Common myeloid progenitor, CD34-positive (primary cell): ENCODE results near the gene CX3CL1. TPM values are rescaled to one million over a fixed set of nuclear protein-coding genes. Genes with fewer than 3 reads are reported as not detected.

Experiments
- CTCF ChIA-PET: fragments of 350-600 bp; sonication (Branson Sonifier 250); formaldehyde crosslinking; loops from one replicate; lab custom pipeline; 2021; ENCODE audit warnings: antibody characterized with exemption; lab: Charles Lee
- POLR2A ChIA-PET: fragments of 350-600 bp; sonication (Branson Sonifier 250); formaldehyde crosslinking; loops from one replicate; lab custom pipeline; 2021; ENCODE audit warnings: antibody characterized with exemption; lab: Charles Lee
- DNase-seq, 3 donors: peaks; one replicate each; pipeline versions ENCODE4 v3.0.0 to v3.0.0-alpha.2; 2013
- H3K27ac ChIP-seq, 2 experiments: 1 replicate in 1 of 2; 2 replicates in 1 of 2; pipeline ENCODE4 v1.7.0; 2013; ENCODE audit warnings: inconsistent platforms in 2 of 2, low read length in 2 of 2, mild to moderate bottlenecking in 2 of 2, low read depth in 1 of 2, moderate library complexity in 1 of 2; ENCODE audit not compliant: severe bottlenecking in 2 of 2, insufficient read depth in 1 of 2, poor library complexity in 1 of 2
- H3K27me3 ChIP-seq, 5 experiments: replicated peaks in 2 of 5; 1 replicate in 3 of 5; 2 replicates in 2 of 5; pipeline versions ENCODE4 v1.6.1 to v1.7.0; 2013; ENCODE audit warnings: low read length in 4 of 5, mild to moderate bottlenecking in 2 of 5, moderate library complexity in 2 of 5, inconsistent platforms in 1 of 5; ENCODE audit not compliant: insufficient read depth in 5 of 5, control insufficient read depth in 4 of 5
- H3K36me3 ChIP-seq, 4 experiments: 1 replicate in 2 of 4; 2 replicates in 2 of 4; pipeline versions ENCODE4 v1.6.1 to v1.7.0; 2013; ENCODE audit warnings: low read length in 3 of 4, control low read depth in 1 of 4, mild to moderate bottlenecking in 1 of 4; ENCODE audit not compliant: control insufficient read depth in 4 of 4, insufficient read depth in 4 of 4
- H3K4me1 ChIP-seq, 4 experiments: 1 replicate in 3 of 4; 2 replicates in 1 of 4; pipeline versions ENCODE4 v1.6.1 to v1.7.1; 2013; ENCODE audit warnings: low read length in 3 of 4, mild to moderate bottlenecking in 3 of 4, control low read depth in 1 of 4, inconsistent platforms in 1 of 4, moderate library complexity in 1 of 4; ENCODE audit not compliant: control insufficient read depth in 4 of 4, insufficient read depth in 4 of 4; ENCODE audit errors: control extremely low read depth in 1 of 4
- H3K4me3 ChIP-seq, 7 experiments: 1 replicate in 4 of 7; 2 replicates in 3 of 7; pipeline versions ENCODE4 v1.5.1 to v1.7.0; 2013; ENCODE audit warnings: mild to moderate bottlenecking in 7 of 7, low read length in 6 of 7, moderate library complexity in 6 of 7, inconsistent platforms in 2 of 7, low read depth in 2 of 7, control low read depth in 1 of 7; ENCODE audit not compliant: insufficient read depth in 4 of 7, control insufficient read depth in 1 of 7; ENCODE audit errors: extremely low read depth in 1 of 7
- H3K9me3 ChIP-seq, 5 experiments: 1 replicate in 4 of 5; 2 replicates in 1 of 5; pipeline versions ENCODE4 v1.6.1 to v1.7.1; 2013; ENCODE audit warnings: low read length in 4 of 5, mild to moderate bottlenecking in 2 of 5, inconsistent platforms in 1 of 5, low read depth in 1 of 5, moderate library complexity in 1 of 5; ENCODE audit not compliant: control insufficient read depth in 4 of 5, insufficient read depth in 2 of 5; ENCODE audit errors: control extremely low read depth in 1 of 5
- WGBS: methylation state at CpG from one replicate; pipeline ENCODE4 v1.1.5; 2013; ENCODE audit not compliant: insufficient coverage; 5-methylcytosine and 5-hydroxymethylcytosine counted together
- polyA plus RNA-seq: library from polyadenylated mRNA; unstranded; fragments of 120-200 nt; gene quantifications from one replicate; pipeline ENCODE4 v1.2.1, GENCODE V29; 2013

CX3CL1 gene
- not detected for polyA plus RNA-seq

- POLR2A ChIA-PET = no interaction called here
- Histone ChIP-seq H3K4me1 (no peaks in the 10 kb centered on the region), H3K36me3 (no peaks in the 10 kb centered on the region), H3K9me3 (no peaks in the 10 kb centered on the region), H3K27me3 (peaks cover 0 to 6% (median 2%) of the 10 kb centered on the region in 5 experiments), H3K27ac (no peak within 1 kb of the TSS), H3K4me3 (no peak within 1 kb of the TSS)
- WGBS = 87% methylated on average over 20 of the region's 23 CpGs
- CTCF ChIA-PET = no interaction called here
- DNase-seq = no peak
Measured at GRCh38 chr16:57372372-57373116, at the start of gene CX3CL1. Gene CX3CL1 (plus strand): TSS chr16:57372490. CDS start chr16:57372569, 79 bp downstream.

GRCh38 chr16:57324749-57325148 lies 47.5 kb upstream of the CX3CL1 start:
- no peaks in the 10 kb centered on the region for H3K27me3 ChIP-seq
- no CpG with 5 or more reads among the region's 2 CpGs for WGBS

GRCh38 chr16:57325458-57325857 lies 46.8 kb upstream of the CX3CL1 start:
- H3K27ac ChIP-seq = no peak overlapping the region
- no CpG with 5 or more reads among the region's 1 CpG for WGBS
- H3K36me3 ChIP-seq = no peaks in the 10 kb centered on the region
- peaks cover 0 to 6% (median 2%) of the 10 kb centered on the region in 5 experiments for H3K9me3 ChIP-seq
- H3K4me3 ChIP-seq = no peak overlapping the region
- ChIA-PET CTCF (no interaction called here), POLR2A (no interaction called here)
- DNase-seq = no peak
- no peaks in the 10 kb centered on the region for H3K27me3 ChIP-seq
- no peaks in the 10 kb centered on the region for H3K4me1 ChIP-seq

More at GRCh38 chr16:57324749-57325148, 47.5 kb upstream of the CX3CL1 start:
- CTCF ChIA-PET = no interaction called here
- POLR2A ChIA-PET = no interaction called here
- no peaks in the 10 kb centered on the region for H3K36me3 ChIP-seq
- H3K4me3 ChIP-seq = no peak overlapping the region
- no peaks in the 10 kb centered on the region for H3K4me1 ChIP-seq
- H3K9me3 ChIP-seq = peaks cover 0 to 6% (median 2%) of the 10 kb centered on the region in 5 experiments
- DNase-seq = no peak
- H3K27ac ChIP-seq = no peak overlapping the region

- CTCF ChIA-PET = interaction anchor here (1.5 kb wide), 1 partner anchor 9 kb away, joined by 5 read pairs; no protein-coding TSS in a partner anchor
Measured at GRCh38 chr16:57329718-57330327, 42.5 kb upstream of the CX3CL1 start.

DNA sequence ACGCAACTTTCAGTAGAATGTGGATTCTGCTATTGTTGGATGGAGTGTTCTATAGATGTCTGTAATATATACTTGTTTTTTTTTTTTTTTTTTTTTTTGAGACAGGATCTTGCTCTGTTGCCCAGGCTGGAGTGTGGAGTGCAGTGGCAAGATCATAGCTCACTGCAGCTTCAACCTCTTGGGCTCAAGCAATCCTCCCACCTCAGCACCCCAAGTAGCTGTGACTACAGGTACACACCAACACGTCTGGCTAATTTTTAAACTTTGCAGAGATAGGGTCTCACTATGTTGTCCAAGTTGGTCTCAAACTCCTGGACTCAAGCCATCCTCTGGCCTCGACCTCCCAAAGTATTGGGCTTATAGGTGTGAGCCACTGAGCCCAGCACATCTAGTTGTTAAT lies 40.9 kb upstream of the CX3CL1 start:
- no peak overlapping the region for H3K27ac ChIP-seq
- WGBS = 90% methylated on average over 2 of the region's 3 CpGs
- CTCF ChIA-PET = interaction anchor here (1.4 kb wide), 1 partner anchor 12 kb away, joined by 3 read pairs; no protein-coding TSS in a partner anchor

More at GRCh38 chr16:57329718-57330327, 42.5 kb upstream of the CX3CL1 start:
- POLR2A ChIA-PET = no interaction called here
- H3K27me3 ChIP-seq = no peaks in the 10 kb centered on the region
- 100% methylated on average over 2 of the region's 8 CpGs for WGBS
- no peaks in the 10 kb centered on the region for H3K36me3 ChIP-seq
- H3K27ac ChIP-seq = no peak overlapping the region
- H3K4me1 ChIP-seq = no peaks in the 10 kb centered on the region
- DNase-seq = no peak
- H3K9me3 ChIP-seq = peaks cover 0 to 11% (median 4%) of the 10 kb centered on the region in 5 experiments
- no peak overlapping the region for H3K4me3 ChIP-seq

DNA sequence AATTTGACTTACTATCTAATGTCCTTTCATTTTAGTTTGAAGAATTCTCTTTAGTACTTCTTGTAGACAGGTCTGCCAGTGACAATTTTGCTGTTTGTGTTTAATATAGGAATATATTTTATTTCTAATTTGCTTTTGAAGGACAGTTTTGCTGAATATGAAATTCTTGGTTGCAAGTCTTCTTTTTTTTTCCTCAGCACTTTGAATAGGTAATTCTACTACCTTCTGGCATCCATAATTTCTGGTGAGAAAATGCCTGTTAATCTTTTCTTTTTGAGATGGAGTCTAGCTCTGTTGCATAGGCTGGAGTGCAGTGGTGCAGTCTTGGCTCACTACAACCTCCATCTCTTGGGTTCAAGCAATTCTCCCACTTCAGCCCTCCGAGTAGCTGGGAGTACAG lies 38.9 kb upstream of the CX3CL1 start:
- Histone ChIP-seq H3K4me1 (no peaks in the 10 kb centered on the region), H3K4me3 (no peak overlapping the region), H3K9me3 (peaks cover 0 to 5% (median 0%) of the 10 kb centered on the region in 5 experiments), H3K27me3 (no peaks in the 10 kb centered on the region), H3K27ac (no peak overlapping the region), H3K36me3 (no peaks in the 10 kb centered on the region)
- POLR2A ChIA-PET = no interaction called here
- CTCF ChIA-PET = interaction anchor here (0.8 kb wide), 1 partner anchor 30 kb away, joined by 3 read pairs; no protein-coding TSS in a partner anchor
- WGBS = no CpG with 5 or more reads among the region's 1 CpG
- DNase-seq = no peak

More for the DNA sequence above, 40.9 kb upstream of the CX3CL1 start:
- H3K27me3 ChIP-seq = no peaks in the 10 kb centered on the region
- no peak for DNase-seq
- H3K9me3 ChIP-seq = peaks cover 0 to 8% (median 3%) of the 10 kb centered on the region in 5 experiments
- POLR2A ChIA-PET = no interaction called here
- no peaks in the 10 kb centered on the region for H3K4me1 ChIP-seq
- no peaks in the 10 kb centered on the region for H3K36me3 ChIP-seq
- H3K4me3 ChIP-seq = no peak overlapping the region

DNA sequence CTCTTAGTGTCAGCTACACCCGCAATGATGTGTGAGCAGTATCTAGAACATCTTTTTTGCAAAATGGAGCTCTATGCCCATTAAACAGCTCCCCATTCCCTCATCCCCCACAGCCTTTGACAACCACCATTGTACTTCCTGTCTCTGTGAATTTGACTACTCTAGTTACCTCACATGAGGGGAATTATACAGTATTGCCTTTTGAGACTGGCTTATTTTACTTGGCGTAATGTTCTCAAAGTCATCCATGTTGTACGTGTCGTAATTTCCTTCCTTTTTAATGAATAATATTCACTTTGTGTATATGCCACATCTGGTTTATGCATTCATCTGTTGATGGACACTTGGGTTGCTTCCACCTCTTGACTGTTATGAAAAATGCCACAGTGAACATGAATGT lies 36.9 kb upstream of the CX3CL1 start:
- Histone ChIP-seq H3K36me3 (no peaks in the 10 kb centered on the region), H3K4me1 (no peaks in the 10 kb centered on the region), H3K27ac (no peak overlapping the region), H3K27me3 (no peaks in the 10 kb centered on the region), H3K4me3 (no peak overlapping the region), H3K9me3 (peaks cover 0 to 5% (median 0%) of the 10 kb centered on the region in 5 experiments)
- DNase-seq = no peak
- ChIA-PET POLR2A (no interaction called here), CTCF (no interaction called here)
- WGBS = no CpG with 5 or more reads among the region's 4 CpGs
